HG02943 (cell line): ENCODE measurements around the gene TBC1D5.
"Not testable (repeated sequence)": the region's sequence is repeated elsewhere in the genome, so short reads cannot be mapped to it uniquely, and the experiment has no call there.

Source experiments
- ATAC-seq: cut with Tn5 transposase; IDR thresholded peaks from one replicate; pipeline ENCODE4 v1.9.1; 2021; ENCODE audit warnings: mild to moderate bottlenecking, low read depth, moderate library complexity; ENCODE audit not compliant: unreplicated experiment

TBC1D5 gene

GRCh38 chr3:17133632-17134545, 608.5 kb downstream of the TBC1D5 start:
- no peak for ATAC-seq

- ATAC-seq, result no peak
Observed at GRCh38 chr3:17132286-17133115, 609.9 kb downstream of the TBC1D5 start.

GRCh38 chr3:17130956-17131355, 611.5 kb downstream of the TBC1D5 start:
- ATAC-seq, result no peak

GRCh38 chr3:17129556-17129955, 612.9 kb downstream of the TBC1D5 start:
- ATAC-seq, result no peak

- not testable (repeated sequence) for ATAC-seq
Observed at GRCh38 chr3:17128671-17129070, 613.8 kb downstream of the TBC1D5 start.

- ATAC-seq, result no peak
Observed at GRCh38 chr3:17125738-17126442, 616.5 kb downstream of the TBC1D5 start.

GRCh38 chr3:17122758-17123157, 619.7 kb downstream of the TBC1D5 start:
- ATAC-seq, result no peak

GRCh38 chr3:17121336-17121735, 621.1 kb downstream of the TBC1D5 start:
- ATAC-seq, result no peak

GRCh38 chr3:17120115-17120514, 622.3 kb downstream of the TBC1D5 start:
- no peak for ATAC-seq

GRCh38 chr3:17119201-17120072, 623.0 kb downstream of the TBC1D5 start:
- ATAC-seq, result no peak

- ATAC-seq, result no peak
Observed at GRCh38 chr3:17118771-17119170, 623.7 kb downstream of the TBC1D5 start.

- no peak for ATAC-seq
Observed at GRCh38 chr3:17116007-17116600, 626.3 kb downstream of the TBC1D5 start.

- ATAC-seq, result no peak
Observed at GRCh38 chr3:17115186-17115585, 627.2 kb downstream of the TBC1D5 start.

GRCh38 chr3:17111586-17111985, 630.8 kb downstream of the TBC1D5 start:
- no peak for ATAC-seq

GRCh38 chr3:17110660-17111396, 631.6 kb downstream of the TBC1D5 start:
- ATAC-seq, result no peak
